Caki2 (cell line): Measurements from ENCODE around the gene PKN2. TPM values are rescaled to one million over a fixed set of nuclear protein-coding genes. Genes with fewer than 3 reads are reported as not detected.
"Not testable (repeated sequence)": the region's sequence is repeated elsewhere in the genome, so short reads cannot be mapped to it uniquely, and the experiment has no call there.

ENCODE experiments used
- DNase-seq: peaks from one replicate; pipeline ENCODE4 v3.0.0-alpha.2; 2015; ENCODE audit warnings: low read depth
- in situ Hi-C: cut with HindIII; loops from 2 replicates; pipeline ENCODE4 v1.10.0; 2016; ENCODE audit warnings: low sequenced_read_pairs, low pct_unique_long_range_greater_than_20kb, mixed read lengths
- total RNA-seq: library from RNA; depleted of rRNA; stranded (reverse); fragments of >200 nt; shearing (Covaris generic); gene quantifications from 2 replicates; pipeline ENCODE4 v1.2.3, GENCODE V29; 2014; ENCODE audit warnings: low replicate concordance

The PKN2 gene
- total RNA-seq, 1 experiment from 2014 or later = 25.9 TPM

DNA sequence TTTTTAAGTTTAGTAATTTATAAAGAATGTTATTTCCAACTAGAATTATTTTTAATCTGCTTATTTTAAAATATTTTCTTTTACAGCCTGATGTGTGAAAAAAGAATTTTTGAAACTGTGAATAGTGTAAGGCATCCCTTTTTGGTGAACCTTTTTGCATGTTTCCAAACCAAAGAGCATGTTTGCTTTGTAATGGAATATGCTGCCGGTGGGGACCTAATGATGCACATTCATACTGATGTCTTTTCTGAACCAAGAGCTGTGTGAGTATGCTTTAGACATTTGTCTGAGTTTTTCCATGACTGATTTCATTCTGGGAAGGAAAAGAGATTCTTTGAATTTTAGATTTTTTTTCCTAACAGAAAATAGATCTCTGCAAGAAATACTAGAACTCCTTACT, 129.4 kb downstream of the PKN2 start:
- in situ Hi-C loops = no loop called here
- no peak for DNase-seq

- in situ Hi-C loops, DNase-seq: not testable (repeated sequence)
Measured at GRCh38 chr1:88819642-88820041, 135.6 kb downstream of the PKN2 start.

DNA sequence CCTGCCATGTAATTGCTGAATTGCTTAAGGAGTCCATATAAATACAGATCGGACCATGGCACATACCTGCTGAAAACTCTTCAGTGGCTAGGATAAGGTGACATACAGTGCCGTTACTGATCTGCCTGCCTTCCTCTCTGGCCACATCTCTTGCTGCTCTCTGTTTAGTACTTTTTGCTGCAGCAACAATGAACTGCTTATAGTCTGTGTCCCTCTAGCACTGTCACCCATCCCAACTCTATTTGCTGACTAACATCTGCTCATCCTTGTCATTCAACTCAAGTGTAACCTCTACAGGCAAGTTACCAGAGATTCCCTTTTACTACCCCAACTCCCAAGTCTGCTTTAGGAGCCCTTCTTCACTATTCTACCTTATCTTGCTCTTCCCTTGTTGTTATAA, 141.6 kb downstream of the PKN2 start:
- in situ Hi-C loops = no loop called here
- no peak for DNase-seq

DNA sequence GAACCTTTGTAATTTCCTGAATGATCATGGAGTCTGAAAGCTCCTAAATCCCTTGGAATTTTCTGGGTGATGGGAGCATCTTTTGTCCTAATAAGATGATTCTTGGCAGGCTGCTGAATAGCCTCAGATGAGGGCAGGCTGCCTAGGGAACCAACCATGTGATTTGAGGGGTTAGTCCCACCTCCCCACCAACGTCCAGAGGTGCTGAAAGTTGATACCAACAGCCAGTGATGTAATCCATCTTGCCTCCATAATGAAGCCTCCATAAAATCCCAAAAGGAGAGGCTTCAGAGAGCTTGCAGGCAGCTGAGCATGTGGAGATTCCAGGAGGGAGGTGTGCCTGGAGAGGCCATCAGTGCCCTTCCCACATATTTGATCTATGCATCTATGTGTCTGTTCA, 163.6 kb downstream of the PKN2 start:
- DNase-seq = no peak
- in situ Hi-C loops = no loop called here

DNA sequence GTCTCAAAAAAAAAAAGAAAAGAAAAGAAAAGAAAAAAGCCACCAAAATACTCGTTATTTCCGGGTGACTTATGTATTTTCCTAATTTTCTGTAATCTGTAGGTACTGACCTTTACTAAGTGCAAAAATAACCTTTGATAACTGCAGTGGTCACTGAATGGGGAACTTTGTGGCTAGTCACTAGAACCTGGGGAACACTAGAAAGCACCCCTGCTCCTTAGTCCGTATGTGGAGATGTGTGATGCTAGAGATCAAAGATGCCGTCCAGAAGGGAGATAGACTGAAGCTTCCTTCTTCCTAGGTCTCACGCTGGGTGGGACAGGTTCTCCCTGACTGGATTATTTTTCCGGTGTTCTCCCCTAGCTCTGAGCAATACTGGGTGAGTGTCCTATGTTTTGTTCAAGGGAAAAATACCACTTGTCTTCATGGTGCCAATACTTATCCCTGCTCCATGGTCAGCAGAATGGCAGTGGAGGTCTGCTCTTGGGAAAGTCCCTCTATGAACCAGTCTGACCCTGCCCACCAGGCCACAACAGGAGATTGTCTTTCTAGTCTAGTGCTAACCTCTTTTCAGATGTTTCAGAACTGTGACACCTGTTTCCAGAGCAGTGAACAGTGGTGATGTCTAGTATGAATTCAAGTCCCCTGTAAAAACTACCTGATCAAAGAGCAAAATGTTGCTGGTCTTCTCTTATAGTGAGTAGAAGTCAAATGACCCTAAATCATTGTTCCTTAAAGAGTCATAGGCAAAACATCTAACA, 167.4 kb downstream of the PKN2 start:
- no peak for DNase-seq
- in situ Hi-C loops = no loop called here

- DNase-seq = no peak
- in situ Hi-C loops = no loop called here
Measured at GRCh38 chr1:88867743-88868521, 183.9 kb downstream of the PKN2 start.

- DNase-seq, in situ Hi-C loops: not testable (repeated sequence)
Measured at GRCh38 chr1:88869644-88870043, 185.6 kb downstream of the PKN2 start.

GRCh38 chr1:88873737-88874349, 189.8 kb downstream of the PKN2 start:
- in situ Hi-C loops = no loop called here
- no peak for DNase-seq

GRCh38 chr1:88875595-88875994, 191.5 kb downstream of the PKN2 start:
- in situ Hi-C loops = no loop called here
- DNase-seq = no peak

- in situ Hi-C loops = no loop called here
- DNase-seq = no peak
Measured at GRCh38 chr1:88876573-88877365, 192.7 kb downstream of the PKN2 start.

GRCh38 chr1:88877382-88877825, 193.3 kb downstream of the PKN2 start:
- in situ Hi-C loops = no loop called here

GRCh38 chr1:88877911-88878310, 193.8 kb downstream of the PKN2 start:
- in situ Hi-C loops = no loop called here
- no peak for DNase-seq

More at GRCh38 chr1:88877382-88877825, 193.3 kb downstream of the PKN2 start:
- no peak for DNase-seq

GRCh38 chr1:88878731-88879130, 194.7 kb downstream of the PKN2 start:
- no peak for DNase-seq
- in situ Hi-C loops = no loop called here

GRCh38 chr1:88880717-88881116, 196.6 kb downstream of the PKN2 start:
- DNase-seq, in situ Hi-C loops: not testable (repeated sequence)

- no peak for DNase-seq
- in situ Hi-C loops = no loop called here
Measured at GRCh38 chr1:88883156-88883555, 199.1 kb downstream of the PKN2 start.
